BE2C (cell line): ENCODE data around the gene RTRAF.

Experiments
- DNase-seq: peaks from one replicate; pipeline ENCODE4 v3.0.0-alpha.2; 2020
- H3K27me3 ChIP-seq: fragments of 250-450 bp; sonication (Bioruptor Pico); 2 replicates; pipeline ENCODE4 v1.5.1; 2020; ENCODE audit warnings: mild to moderate bottlenecking
- H3K36me3 ChIP-seq: fragments of 250-450 bp; sonication (Bioruptor Pico); 2 replicates; pipeline ENCODE4 v1.5.1; 2020; ENCODE audit warnings: mild to moderate bottlenecking
- H3K4me1 ChIP-seq: fragments of 250-450 bp; sonication (Bioruptor Pico); 2 replicates; pipeline ENCODE4 v1.5.1; 2020
- H3K4me3 ChIP-seq: 2 replicates; pipeline ENCODE4 v1.5.1; 2011; ENCODE audit warnings: low read depth, low read length
- H3K9me3 ChIP-seq: fragments of 250-450 bp; sonication (Bioruptor Pico); 2 replicates; pipeline ENCODE4 v1.5.1; 2020
- TF ChIP-seq, protein P1 (sequence below): IDR thresholded peaks from 2 replicates; pipeline ENCODE4 v1.5.1; 2012; ENCODE audit warnings: mild to moderate bottlenecking, low read depth, low read length

The RTRAF gene

DNA sequence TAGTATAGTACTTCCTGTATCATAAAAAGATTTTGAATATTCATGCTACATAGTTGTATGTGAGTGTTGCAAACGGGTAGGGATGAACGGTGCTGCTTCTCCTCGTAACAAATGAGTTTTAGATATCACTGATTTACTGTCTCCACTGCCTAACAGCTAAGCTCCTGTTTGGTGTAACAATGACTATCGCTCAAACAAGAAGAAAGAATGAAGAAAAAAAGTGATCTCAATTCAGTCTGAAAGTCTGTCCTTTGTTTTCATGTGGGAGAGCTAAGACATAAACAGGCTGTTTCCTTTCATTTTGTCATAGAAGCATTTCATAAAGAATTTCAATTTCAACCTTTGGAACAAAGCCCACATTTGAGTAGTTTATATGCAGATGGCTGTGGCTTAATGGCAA is 26.1 kb upstream of the RTRAF start:
- Histone ChIP-seq H3K36me3 (peaks cover 12% of the 10 kb centered on the region; the same call in 1 of the 2 replicates), H3K27me3 (no peaks in the 10 kb centered on the region), H3K4me1 (no peaks in the 10 kb centered on the region; the same call in 1 of the 2 replicates), H3K4me3 (no peak overlapping the region), H3K9me3 (no peaks in the 10 kb centered on the region)
- no peak for DNase-seq
- TF ChIP-seq, protein P1, sequence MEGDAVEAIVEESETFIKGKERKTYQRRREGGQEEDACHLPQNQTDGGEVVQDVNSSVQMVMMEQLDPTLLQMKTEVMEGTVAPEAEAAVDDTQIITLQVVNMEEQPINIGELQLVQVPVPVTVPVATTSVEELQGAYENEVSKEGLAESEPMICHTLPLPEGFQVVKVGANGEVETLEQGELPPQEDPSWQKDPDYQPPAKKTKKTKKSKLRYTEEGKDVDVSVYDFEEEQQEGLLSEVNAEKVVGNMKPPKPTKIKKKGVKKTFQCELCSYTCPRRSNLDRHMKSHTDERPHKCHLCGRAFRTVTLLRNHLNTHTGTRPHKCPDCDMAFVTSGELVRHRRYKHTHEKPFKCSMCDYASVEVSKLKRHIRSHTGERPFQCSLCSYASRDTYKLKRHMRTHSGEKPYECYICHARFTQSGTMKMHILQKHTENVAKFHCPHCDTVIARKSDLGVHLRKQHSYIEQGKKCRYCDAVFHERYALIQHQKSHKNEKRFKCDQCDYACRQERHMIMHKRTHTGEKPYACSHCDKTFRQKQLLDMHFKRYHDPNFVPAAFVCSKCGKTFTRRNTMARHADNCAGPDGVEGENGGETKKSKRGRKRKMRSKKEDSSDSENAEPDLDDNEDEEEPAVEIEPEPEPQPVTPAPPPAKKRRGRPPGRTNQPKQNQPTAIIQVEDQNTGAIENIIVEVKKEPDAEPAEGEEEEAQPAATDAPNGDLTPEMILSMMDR: no peak

- no peaks in the 10 kb centered on the region for H3K27me3 ChIP-seq
- no peaks in the 10 kb centered on the region for H3K9me3 ChIP-seq
- peaks cover 4% of the 10 kb centered on the region; the same call in 1 of the 2 replicates for H3K36me3 ChIP-seq
- no peak overlapping the region for H3K4me3 ChIP-seq
- peaks cover 3% of the 10 kb centered on the region; the same call in 1 of the 2 replicates for H3K4me1 ChIP-seq
- TF ChIP-seq, protein P1: no peak
- DNase-seq: no peak
Measured at GRCh38 chr14:51967521-51967920, 21.8 kb upstream of the RTRAF start.

- Histone ChIP-seq H3K36me3 (no peaks in the 10 kb centered on the region), H3K9me3 (no peaks in the 10 kb centered on the region), H3K4me3 (no peak overlapping the region), H3K4me1 (peaks cover 7% of the 10 kb centered on the region; the same call in 1 of the 2 replicates), H3K27me3 (no peaks in the 10 kb centered on the region)
- no peak for DNase-seq
- TF ChIP-seq, protein P1: no peak
Measured at GRCh38 chr14:51969852-51970540, 19.4 kb upstream of the RTRAF start.

GRCh38 chr14:51972566-51972965 is 16.8 kb upstream of the RTRAF start:
- no peaks in the 10 kb centered on the region for H3K36me3 ChIP-seq
- H3K27me3 ChIP-seq: no peaks in the 10 kb centered on the region
- H3K9me3 ChIP-seq: no peaks in the 10 kb centered on the region
- H3K4me3 ChIP-seq: no peak overlapping the region
- no peak for DNase-seq
- TF ChIP-seq, protein P1: no peak
- H3K4me1 ChIP-seq: peaks cover 7% of the 10 kb centered on the region; the same call in 1 of the 2 replicates

DNA sequence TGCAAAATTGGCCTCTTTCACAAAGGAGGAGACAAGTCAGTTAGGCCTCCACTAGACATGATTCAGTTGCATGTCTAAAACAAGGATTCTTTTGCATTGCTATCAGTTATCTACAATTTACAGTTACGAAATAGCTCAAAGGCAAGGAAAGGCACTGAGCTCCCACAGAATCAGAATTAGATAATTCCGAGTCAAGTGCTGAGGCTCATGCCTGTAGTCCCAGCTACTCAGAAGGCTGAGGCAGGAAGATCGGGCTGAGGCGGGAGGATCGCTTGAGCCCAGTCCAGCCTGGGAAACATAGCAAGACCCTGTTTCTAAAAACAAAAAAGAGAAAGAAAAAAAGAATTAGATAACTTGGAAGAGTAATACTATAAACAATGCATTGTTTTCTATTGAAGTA is 12.3 kb upstream of the RTRAF start:
- Histone ChIP-seq H3K4me3 (no peak overlapping the region), H3K36me3 (no peaks in the 10 kb centered on the region), H3K9me3 (no peaks in the 10 kb centered on the region), H3K4me1 (peaks cover 11% of the 10 kb centered on the region; the same call in 1 of the 2 replicates), H3K27me3 (no peaks in the 10 kb centered on the region)
- TF ChIP-seq, protein P1: no peak
- DNase-seq: no peak

- Histone ChIP-seq H3K27me3 (no peaks in the 10 kb centered on the region), H3K36me3 (no peaks in the 10 kb centered on the region), H3K4me1 (peaks cover 7% of the 10 kb centered on the region; the same call in 1 of the 2 replicates), H3K9me3 (no peaks in the 10 kb centered on the region), H3K4me3 (no peak overlapping the region)
- TF ChIP-seq, protein P1: no peak
- no peak for DNase-seq
Measured at GRCh38 chr14:51978681-51979085, 10.7 kb upstream of the RTRAF start.
